Endothelial cell of umbilical vein (primary cell): Measurements from ENCODE around the gene SPRY1. TPM values are rescaled to one million over a fixed set of nuclear protein-coding genes. Genes with fewer than 3 reads are reported as not detected.
A peak's percentile ranks its signal among the peaks of the same experiment; 100 is the strongest.

Experiments
- BruUV-seq: library from RNA; stranded (reverse); fragments of 400-500 nt; replicated peaks from 2 replicates; lab custom pipeline; 2021; lab: Mats Ljungman, UMichigan
- CTCF ChIA-PET: fragments of 300-600, 350-600 bp; sonication (Branson Sonifier 250); formaldehyde crosslinking; loops from one replicate; lab custom pipeline; 2021; ENCODE audit warnings: antibody characterized with exemption, inconsistent platforms; lab: Charles Lee
- POLR2A ChIA-PET: fragments of 300-600, 350-600 bp; sonication (Branson Sonifier 250); formaldehyde crosslinking; loops from one replicate; lab custom pipeline; 2021; ENCODE audit warnings: antibody characterized with exemption, inconsistent platforms; lab: Charles Lee
- DNase-seq: peaks from one replicate; pipeline ENCODE4 v3.0.0-alpha.2; 2011; ENCODE audit warnings: low read depth, low spot score
- FAIRE-seq: peaks from 2 replicates; lab custom pipeline; 2011; peaks lifted over from hg19 to GRCh38; lab: Jason Lieb, UNC
- H2AFZ ChIP-seq: 2 replicates; pipeline ENCODE4 v1.6.0; 2012; ENCODE audit warnings: low read depth, low read length, control low read depth, inconsistent platforms
- H3K27ac ChIP-seq: 2 replicates; pipeline ENCODE4 v1.5.1; 2011; ENCODE audit warnings: low read depth, mild to moderate bottlenecking, control low read depth, low read length, moderate library complexity; ENCODE audit not compliant: insufficient read depth
- H3K27me3 ChIP-seq, 2 experiments: 2 replicates each; pipeline versions ENCODE4 v1.6.0 to v1.6.1; 2011; ENCODE audit warnings: low read length in 2 of 2, mixed read lengths in 1 of 2; ENCODE audit not compliant: control insufficient read depth in 2 of 2, insufficient read depth in 2 of 2
- H3K36me3 ChIP-seq, 2 experiments: 2 replicates in 1 of 2; 3 replicates in 1 of 2; pipeline ENCODE4 v1.5.1; 2011; ENCODE audit warnings: low read length in 2 of 2, mild to moderate bottlenecking in 1 of 2, moderate library complexity in 1 of 2; ENCODE audit not compliant: control insufficient read depth in 2 of 2, insufficient read depth in 2 of 2; ENCODE audit errors: extremely low read depth in 1 of 2
- H3K4me1 ChIP-seq: 3 replicates; pipeline ENCODE4 v1.5.1; 2011; ENCODE audit warnings: mild to moderate bottlenecking, low read length; ENCODE audit not compliant: control insufficient read depth, insufficient read depth; ENCODE audit errors: extremely low read depth
- H3K4me2 ChIP-seq: 2 replicates; pipeline ENCODE4 v1.6.1; 2011; ENCODE audit warnings: low read length, control low read depth, mixed read lengths; ENCODE audit not compliant: insufficient read depth
- H3K4me3 ChIP-seq, 3 experiments: fragments of 200-600 bp in 1 of 3; sonication (generic), shearing (Covaris generic) in 1 of 3; replicated peaks in 1 of 3; 2 replicates each; pipeline ENCODE4 v1.5.1; 2011 to 2016; ENCODE audit warnings: control low read depth in 3 of 3, low read length in 3 of 3, mild to moderate bottlenecking in 2 of 3, inconsistent platforms in 1 of 3, low read depth in 1 of 3, moderate library complexity in 1 of 3; ENCODE audit not compliant: insufficient read depth in 1 of 3
- H3K79me2 ChIP-seq: 2 replicates; pipeline ENCODE4 v1.6.0; 2012; ENCODE audit warnings: low read length, inconsistent platforms; ENCODE audit not compliant: control insufficient read depth, insufficient read depth
- H3K9ac ChIP-seq: replicated peaks from 2 replicates; pipeline ENCODE3; 2011; ENCODE audit warnings: low read length, control low read depth; ENCODE audit not compliant: insufficient read depth; ENCODE audit errors: extremely low read depth
- H3K9me1 ChIP-seq: replicated peaks from 3 replicates; pipeline ENCODE4 v1.6.0; 2011; ENCODE audit warnings: mild to moderate bottlenecking, low read length; ENCODE audit not compliant: control insufficient read depth, insufficient read depth; ENCODE audit errors: extremely low read depth
- H3K9me3 ChIP-seq: replicated peaks from 2 replicates; pipeline ENCODE4 v1.5.1; 2012; ENCODE audit warnings: low read length, inconsistent platforms; ENCODE audit not compliant: control insufficient read depth, insufficient read depth
- H4K20me1 ChIP-seq: replicated peaks from 2 replicates; pipeline ENCODE3; 2011; ENCODE audit warnings: mild to moderate bottlenecking, low read length; ENCODE audit not compliant: control insufficient read depth, insufficient read depth; ENCODE audit errors: extremely low read depth
- EZH2 ChIP-seq: IDR thresholded peaks from 2 replicates; pipeline ENCODE4 v1.6.1; 2012; ENCODE audit warnings: borderline replicate concordance, low read depth, mild to moderate bottlenecking, moderate library complexity, low read length, inconsistent platforms; ENCODE audit not compliant: severe bottlenecking
- FOS ChIP-seq: IDR thresholded peaks from 2 replicates; pipeline ENCODE4 v1.6.1; 2011; ENCODE audit warnings: mild to moderate bottlenecking, low read length, moderate library complexity, borderline replicate concordance; ENCODE audit not compliant: insufficient read depth
- GATA2 ChIP-seq: IDR thresholded peaks from 2 replicates; pipeline ENCODE4 v1.7.0; 2011; ENCODE audit warnings: low read depth, mild to moderate bottlenecking, moderate library complexity, mixed read lengths, low read length; ENCODE audit not compliant: insufficient read length, insufficient read depth
- JUN ChIP-seq: IDR thresholded peaks from 2 replicates; pipeline ENCODE4 v1.6.1; 2011; ENCODE audit warnings: borderline replicate concordance, low read depth; ENCODE audit not compliant: insufficient read length, insufficient read depth
- MYC ChIP-seq: IDR thresholded peaks from one replicate; pipeline ENCODE4 v1.6.1; 2011; ENCODE audit warnings: mild to moderate bottlenecking, low read depth, low read length
- dilution Hi-C: fragments of 300-500 bp; cut with MboI; formaldehyde crosslinking; loops from one replicate; pipeline ENCODE4 v1.15.0; 2019; ENCODE audit warnings: low sequenced_read_pairs; ENCODE audit not compliant: extremely low pct_ligation_motif_present
- intact Hi-C: fragments of 100-400 bp; cut with micrococcal nuclease; formaldehyde crosslinking; loops from one replicate; pipeline ENCODE4 v1.10.0; 2022
- polyA plus RNA-seq, 4 experiments: library from polyadenylated mRNA; depleted of rRNA in 3 of 4; stranded (reverse) in 3 of 4; unstranded in 1 of 4; fragments of >200 nt; gene quantifications; 2 replicates each; pipeline versions ENCODE4 v1.2.1 to v1.2.3, GENCODE V29; 2011 to 2012; ENCODE audit warnings: missing spikeins in 1 of 4
- total RNA-seq: library from RNA; stranded (reverse); gene quantifications from 2 replicates; pipeline ENCODE4 v1.2.3, GENCODE V29; 2021
- TF ChIP-seq, protein P1 (sequence below), 2 donors: IDR thresholded peaks; 1 replicate in 1 of 2; 2 replicates in 1 of 2; pipeline ENCODE4 v1.5.1; 2011; ENCODE audit warnings: low read length in 2 of 2, mild to moderate bottlenecking in 2 of 2, moderate library complexity in 2 of 2, control low read depth in 1 of 2, inconsistent platforms in 1 of 2, low read depth in 1 of 2; ENCODE audit not compliant: insufficient read depth in 1 of 2; ENCODE audit errors: extremely low read depth in 1 of 2

Gene SPRY1
- total and polyA plus RNA-seq, 2 donors (not counting 3 experiments of a cell fraction or from before 2014, with no cell fraction given): 14.1 to 43.7 TPM

DNA sequence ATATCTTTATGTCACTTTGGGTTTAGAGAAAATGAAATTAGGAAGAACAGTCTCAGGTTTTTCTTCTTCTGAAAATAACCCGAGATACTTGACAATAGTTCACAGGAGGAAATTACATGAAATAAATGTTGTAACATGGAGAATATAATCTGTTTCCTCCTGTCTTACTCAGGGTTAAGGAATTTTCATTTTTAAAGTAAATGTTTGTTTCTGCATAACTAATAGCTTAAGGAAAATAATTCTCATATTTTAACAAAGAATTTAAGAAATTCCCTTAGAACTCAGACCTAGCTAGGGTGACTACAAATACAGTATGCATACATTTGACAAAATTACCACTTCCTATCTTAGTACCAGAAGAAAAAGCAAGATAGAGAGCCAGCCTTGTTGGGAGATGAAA, 17.2 kb upstream of the SPRY1 start:
- TF ChIP-seq JUN (no peak), FOS (no peak), EZH2 (no peak), MYC (no peak), GATA2 (no peak)
- TF ChIP-seq, protein P1, sequence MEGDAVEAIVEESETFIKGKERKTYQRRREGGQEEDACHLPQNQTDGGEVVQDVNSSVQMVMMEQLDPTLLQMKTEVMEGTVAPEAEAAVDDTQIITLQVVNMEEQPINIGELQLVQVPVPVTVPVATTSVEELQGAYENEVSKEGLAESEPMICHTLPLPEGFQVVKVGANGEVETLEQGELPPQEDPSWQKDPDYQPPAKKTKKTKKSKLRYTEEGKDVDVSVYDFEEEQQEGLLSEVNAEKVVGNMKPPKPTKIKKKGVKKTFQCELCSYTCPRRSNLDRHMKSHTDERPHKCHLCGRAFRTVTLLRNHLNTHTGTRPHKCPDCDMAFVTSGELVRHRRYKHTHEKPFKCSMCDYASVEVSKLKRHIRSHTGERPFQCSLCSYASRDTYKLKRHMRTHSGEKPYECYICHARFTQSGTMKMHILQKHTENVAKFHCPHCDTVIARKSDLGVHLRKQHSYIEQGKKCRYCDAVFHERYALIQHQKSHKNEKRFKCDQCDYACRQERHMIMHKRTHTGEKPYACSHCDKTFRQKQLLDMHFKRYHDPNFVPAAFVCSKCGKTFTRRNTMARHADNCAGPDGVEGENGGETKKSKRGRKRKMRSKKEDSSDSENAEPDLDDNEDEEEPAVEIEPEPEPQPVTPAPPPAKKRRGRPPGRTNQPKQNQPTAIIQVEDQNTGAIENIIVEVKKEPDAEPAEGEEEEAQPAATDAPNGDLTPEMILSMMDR (IDR thresholded peaks at IDR 0.05; ENCODE audit: extremely low read depth in 1 of 2, insufficient read depth in 1 of 2, low read depth in 1 of 2, low read length in 2 of 2): no peak
- BruUV-seq: no TSS peak
- Histone ChIP-seq H3K79me2 (no peaks in the 10 kb centered on the region), H4K20me1 (no peaks in the 10 kb centered on the region), H3K4me2 (no peak overlapping the region), H3K9ac (no peak overlapping the region), H3K36me3 (no peaks in the 10 kb centered on the region), H3K27me3 (no peaks in the 10 kb centered on the region), H3K4me3 (no peak overlapping the region), H3K9me3 (no peaks in the 10 kb centered on the region), H3K27ac (no peak overlapping the region), H2AFZ (peak overlapping the region; percentile 82), H3K4me1 (peaks cover 12% of the 10 kb centered on the region), H3K9me1 (no peaks in the 10 kb centered on the region)
- DNase-seq (no peak), FAIRE-seq (no peak)
- dilution Hi-C loops: no loop called here
- intact Hi-C loops: no loop called here
- CTCF ChIA-PET: interaction anchor here (1.3 kb wide), 1 partner anchor 59 kb away, joined by 3 read pairs; no protein-coding TSS in a partner anchor
- POLR2A ChIA-PET: no interaction called here
